HG03103 (cell line): ENCODE data around the gene DHDH.
A peak's percentile ranks its signal among the peaks of the same experiment; 100 is the strongest.

Source experiments
- ATAC-seq: cut with Tn5 transposase; IDR thresholded peaks from one replicate; pipeline ENCODE4 v1.9.1; 2021; ENCODE audit warnings: low read depth; ENCODE audit not compliant: unreplicated experiment

The DHDH gene

DNA sequence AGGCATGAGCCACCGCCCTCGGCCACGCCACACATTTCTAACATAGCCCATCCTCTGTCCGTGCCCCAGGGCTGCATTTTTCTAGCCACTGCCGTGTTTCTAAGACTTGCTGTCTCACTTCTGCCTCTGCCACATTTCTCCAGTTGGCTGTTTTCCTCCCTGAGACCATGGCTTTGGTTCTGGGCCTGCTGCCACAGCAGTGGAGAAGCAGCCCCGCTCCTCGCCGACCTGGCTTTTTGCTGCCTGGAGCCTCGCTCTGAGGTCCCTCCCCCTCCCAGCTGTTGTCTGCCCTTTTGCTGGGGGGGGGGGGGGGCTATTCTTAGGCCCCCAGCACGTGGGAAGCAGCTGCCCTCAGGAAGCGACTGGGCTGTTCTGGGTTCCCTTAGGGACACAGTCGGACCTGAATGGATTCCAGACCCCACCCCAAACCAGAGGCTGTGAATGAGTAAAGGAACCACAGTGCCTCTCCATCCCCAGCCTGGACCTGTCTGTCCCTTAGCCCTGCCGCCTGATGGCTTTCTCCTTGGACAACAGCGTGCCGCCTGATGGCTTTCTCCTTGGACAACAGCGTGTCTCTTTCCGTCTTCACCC, 56.3 kb downstream of the DHDH start:
- ATAC-seq: no peak

DNA sequence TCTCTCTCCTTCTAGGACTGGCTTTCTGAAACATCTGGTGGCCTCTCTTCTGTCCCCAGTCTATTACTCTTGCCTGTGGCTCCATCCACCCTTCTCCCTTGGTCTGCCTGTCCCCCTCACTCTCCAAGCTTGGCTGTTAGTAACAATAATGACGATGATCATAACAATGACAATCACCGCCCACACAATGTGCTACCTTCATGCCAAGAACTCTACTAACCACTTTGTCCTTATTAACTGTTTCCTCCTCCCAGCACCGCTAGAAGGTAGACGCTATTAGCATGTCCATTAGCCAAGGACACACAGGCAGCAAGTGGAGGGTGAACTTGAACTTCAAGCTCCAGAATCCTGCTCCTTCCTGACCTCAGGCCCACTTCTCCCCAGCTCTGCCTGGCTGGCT, 56.9 kb downstream of the DHDH start:
- ATAC-seq: no peak

DNA sequence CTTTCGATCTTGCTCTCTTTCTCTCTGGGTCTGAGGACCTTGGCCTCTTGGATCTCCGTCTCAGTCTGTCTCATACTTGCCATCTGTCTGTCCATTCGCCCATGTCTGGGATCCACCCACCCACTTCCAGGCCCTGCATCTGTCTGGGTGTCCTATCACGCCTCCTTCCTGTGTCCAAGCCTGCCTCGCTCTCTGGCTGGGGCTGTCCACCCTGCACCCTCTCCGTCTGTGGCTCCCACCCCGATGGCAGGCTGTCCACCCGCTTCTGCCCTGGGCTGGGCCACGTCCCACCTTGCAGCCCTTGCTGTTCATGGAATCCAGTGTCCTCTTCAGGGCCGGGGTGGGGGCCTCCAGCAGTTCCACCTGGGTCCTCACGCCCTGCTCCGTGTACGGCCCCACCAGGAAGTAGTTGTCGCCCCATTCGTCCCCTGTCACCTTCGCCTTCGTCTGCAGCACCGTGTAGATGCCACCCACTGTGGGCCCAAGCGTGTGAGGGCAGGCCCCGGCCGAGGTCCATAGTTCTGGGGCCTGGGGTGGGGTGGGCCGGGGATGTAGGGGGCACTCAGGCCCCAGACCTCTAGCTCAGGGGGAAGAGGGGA, 57.6 kb downstream of the DHDH start:
- ATAC-seq: no peak

DNA sequence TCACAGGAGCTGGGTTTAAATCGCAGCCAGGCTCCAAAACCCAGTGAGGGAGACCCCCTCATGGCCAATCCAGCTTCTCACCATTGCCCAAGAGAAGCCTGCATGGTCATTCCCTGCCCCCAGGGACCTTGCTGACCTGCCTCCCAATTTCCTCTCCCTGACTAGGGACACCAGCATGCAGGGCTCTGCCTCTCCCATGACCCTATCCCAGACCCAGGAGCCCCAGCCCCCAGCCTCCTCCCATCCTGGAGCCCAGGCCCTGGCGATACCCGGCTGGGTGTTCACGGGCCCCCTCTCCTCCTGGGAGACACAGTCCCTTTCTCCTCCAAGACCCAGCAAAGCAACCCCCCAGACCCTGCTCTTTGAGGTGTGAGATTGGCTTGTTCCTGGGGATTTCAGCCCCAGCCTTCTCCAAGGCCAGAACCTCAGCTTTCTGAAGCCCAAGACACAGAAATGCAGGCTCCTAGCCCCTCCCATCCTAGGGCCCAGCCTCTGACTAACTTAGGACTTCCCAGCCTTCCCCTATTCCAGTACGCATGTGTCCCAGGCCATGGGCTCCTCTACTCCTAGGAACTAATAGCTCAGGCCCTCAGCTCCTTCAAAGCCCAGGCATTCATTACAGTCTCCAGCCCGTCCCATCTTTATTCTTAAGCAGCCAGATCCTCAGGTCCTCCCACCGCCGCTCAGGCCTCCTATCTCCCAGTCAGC, 58.5 kb downstream of the DHDH start:
- ATAC-seq: no peak

DNA sequence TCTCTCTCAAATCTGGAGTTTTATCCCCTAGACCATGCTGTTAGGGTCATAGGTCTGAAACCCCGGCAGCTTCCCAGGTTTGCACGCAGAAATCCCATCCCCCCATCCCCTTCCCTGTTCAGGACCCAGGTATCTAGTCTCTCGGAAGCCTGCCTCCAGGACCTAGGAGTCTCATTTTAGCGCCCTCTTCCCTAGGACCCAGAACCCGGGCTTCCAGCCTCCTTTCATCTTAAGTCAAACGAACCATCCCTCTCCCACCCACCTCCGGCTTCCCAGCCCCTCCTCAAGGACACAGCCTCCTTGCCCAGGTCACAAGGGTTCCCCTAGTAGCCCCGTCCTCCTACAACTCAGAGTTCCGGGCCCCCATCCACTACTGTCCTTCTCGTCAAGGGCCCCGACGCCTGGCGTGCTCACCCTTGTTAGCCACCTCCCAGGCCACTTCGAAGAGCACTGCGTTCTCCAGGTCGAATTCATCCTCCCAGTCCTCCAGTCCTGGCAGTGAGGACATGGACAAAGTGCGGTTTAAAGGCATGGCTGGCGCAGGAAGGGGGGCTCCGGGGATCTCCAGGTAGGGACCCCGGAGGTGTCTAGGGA, 59.2 kb downstream of the DHDH start:
- no peak for ATAC-seq

DNA sequence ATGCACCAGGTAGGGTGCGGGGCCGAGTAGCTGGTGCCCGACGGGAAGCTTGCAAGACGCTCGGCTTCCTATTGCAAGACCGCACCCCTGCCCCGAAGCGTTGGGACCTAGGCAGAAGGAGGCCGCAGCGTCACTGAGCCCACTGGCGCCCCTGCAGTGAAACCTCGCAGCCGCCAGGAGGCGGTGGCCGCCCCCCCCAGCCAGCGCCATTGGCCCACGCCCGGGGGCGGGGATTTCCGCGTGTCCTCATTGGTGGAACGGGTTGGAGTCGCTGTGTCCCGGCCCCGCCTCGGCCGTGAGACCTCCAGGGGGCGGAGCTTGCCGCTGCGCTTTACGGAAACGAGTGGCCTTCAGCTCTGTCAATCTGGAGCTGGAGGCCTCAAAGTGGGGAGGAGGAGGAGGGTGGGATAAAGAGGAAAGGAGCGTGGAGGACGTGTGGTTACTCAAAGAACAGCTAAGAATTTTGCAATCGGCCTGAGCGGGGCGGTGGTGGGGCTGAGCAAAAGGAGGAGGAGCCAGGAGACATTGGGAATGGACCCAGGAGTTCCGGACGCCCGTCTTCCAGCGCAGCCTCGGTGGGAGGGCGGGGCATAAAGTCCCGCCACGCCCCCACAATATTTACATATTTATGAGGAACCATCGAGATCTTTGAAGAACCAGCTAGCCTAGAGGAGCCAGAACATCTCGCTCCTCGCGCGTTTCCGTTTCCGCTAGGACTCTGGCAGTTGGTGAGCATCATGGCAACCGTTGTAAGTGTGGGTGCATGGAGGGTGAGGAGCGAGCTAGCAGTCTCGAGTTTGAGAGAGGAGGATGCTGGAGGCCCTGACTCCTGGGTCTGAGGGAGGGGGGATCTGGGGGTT, 59.9 kb downstream of the DHDH start, which contains the start of the genes GYS1 and RUVBL2:
GYS1 (minus strand) TSS at position 135 of the 860 bp plus-strand sequence. CDS start 197 bp downstream, outside the sequence.
RUVBL2 (plus strand) TSS at position 713 of the 860 bp plus-strand sequence; CDS start at position 738, 25 bp downstream.
- peak; percentile 68 for ATAC-seq

DNA sequence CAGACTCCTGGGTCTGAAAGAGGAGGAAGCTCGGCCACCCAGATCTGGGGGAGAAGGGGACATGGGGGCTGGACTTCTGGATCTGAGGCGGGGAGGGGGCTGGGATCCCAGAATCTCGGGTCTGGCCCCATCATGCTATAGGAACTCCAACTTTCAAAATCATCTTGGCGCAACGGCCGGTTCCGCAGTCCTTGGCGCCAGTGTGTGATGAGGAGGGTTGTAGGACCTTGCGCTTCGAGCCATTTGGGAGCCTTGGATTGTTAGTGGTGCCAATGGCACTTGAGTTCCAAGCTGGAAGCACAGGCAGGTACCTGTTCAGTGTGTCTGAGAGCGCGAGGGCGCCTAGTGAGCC, 60.5 kb downstream of the DHDH start:
- ATAC-seq: no peak
